GM18858 (cell line): ENCODE results near the gene BMPR1A.

Experiments used
- ATAC-seq: cut with Tn5 transposase; IDR thresholded peaks from one replicate; pipeline ENCODE4 v1.9.1; 2021; ENCODE audit not compliant: unreplicated experiment

BMPR1A gene

GRCh38 chr10:86759073-86759672 lies 2.8 kb downstream of the BMPR1A start:
- ATAC-seq, result no peak

GRCh38 chr10:86763404-86763803 lies 7.0 kb downstream of the BMPR1A start:
- ATAC-seq, result no peak

- no peak for ATAC-seq
Measured at GRCh38 chr10:86765548-86765947, 9.1 kb downstream of the BMPR1A start.

GRCh38 chr10:86768412-86769062 lies 12.1 kb downstream of the BMPR1A start:
- ATAC-seq, result no peak

GRCh38 chr10:86769991-86770390 lies 13.6 kb downstream of the BMPR1A start:
- ATAC-seq, result no peak

GRCh38 chr10:86770412-86770960 lies 14.1 kb downstream of the BMPR1A start:
- ATAC-seq, result no peak

- ATAC-seq, result no peak
Measured at GRCh38 chr10:86773498-86773897, 17.1 kb downstream of the BMPR1A start.

GRCh38 chr10:86775056-86775869 lies 18.8 kb downstream of the BMPR1A start:
- peak; percentile 57 for ATAC-seq

- no peak for ATAC-seq
Measured at GRCh38 chr10:86775870-86776180, 19.4 kb downstream of the BMPR1A start.

GRCh38 chr10:86779220-86780017 lies 23.0 kb downstream of the BMPR1A start:
- ATAC-seq, result no peak

- peak; percentile 96 for ATAC-seq
Measured at GRCh38 chr10:86782701-86783418, 26.4 kb downstream of the BMPR1A start.

GRCh38 chr10:86785037-86785436 lies 28.6 kb downstream of the BMPR1A start:
- ATAC-seq, result no peak

GRCh38 chr10:86785968-86786367 lies 29.5 kb downstream of the BMPR1A start:
- no peak for ATAC-seq

- ATAC-seq, result no peak
Measured at GRCh38 chr10:86786368-86786767, 29.9 kb downstream of the BMPR1A start.

GRCh38 chr10:86790394-86790793 lies 34.0 kb downstream of the BMPR1A start:
- no peak for ATAC-seq

GRCh38 chr10:86792461-86793167 lies 36.2 kb downstream of the BMPR1A start:
- no peak for ATAC-seq

- ATAC-seq, result no peak
Measured at GRCh38 chr10:86793696-86794095, 37.3 kb downstream of the BMPR1A start.

GRCh38 chr10:86795353-86795752 lies 38.9 kb downstream of the BMPR1A start:
- ATAC-seq, result no peak

- ATAC-seq, result no peak
Measured at GRCh38 chr10:86798025-86798424, 41.6 kb downstream of the BMPR1A start.

GRCh38 chr10:86798611-86799010 lies 42.2 kb downstream of the BMPR1A start:
- peak; percentile 76 for ATAC-seq
